NCI-H69 (cell line): Measurements from ENCODE around the gene UBE2Q2.

ENCODE experiments used
- DNase-seq: peaks from one replicate; lab custom pipeline; 2025; lab: John Stamatoyannopoulos, UW

The UBE2Q2 gene

DNA sequence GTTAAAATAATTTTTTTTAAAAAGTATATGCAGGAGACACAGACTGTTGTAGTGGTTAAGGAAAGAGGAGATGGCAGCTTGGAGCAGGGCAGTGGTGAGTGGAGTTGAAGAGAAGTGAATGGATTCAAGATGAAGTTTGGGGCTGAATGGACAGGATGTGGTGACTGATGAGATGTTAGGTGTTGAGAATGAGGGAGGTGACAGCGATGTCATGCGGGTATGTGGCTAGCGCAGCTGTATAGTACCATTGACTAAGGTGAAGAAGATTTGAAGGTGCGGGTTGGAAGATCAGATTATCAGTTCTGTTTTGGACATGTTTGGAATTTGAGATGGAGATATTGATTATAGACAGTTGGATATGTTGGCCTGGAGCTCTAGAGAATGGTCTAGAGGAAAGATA lies 80.5 kb downstream of the UBE2Q2 start:
- DNase-seq = no peak

DNA sequence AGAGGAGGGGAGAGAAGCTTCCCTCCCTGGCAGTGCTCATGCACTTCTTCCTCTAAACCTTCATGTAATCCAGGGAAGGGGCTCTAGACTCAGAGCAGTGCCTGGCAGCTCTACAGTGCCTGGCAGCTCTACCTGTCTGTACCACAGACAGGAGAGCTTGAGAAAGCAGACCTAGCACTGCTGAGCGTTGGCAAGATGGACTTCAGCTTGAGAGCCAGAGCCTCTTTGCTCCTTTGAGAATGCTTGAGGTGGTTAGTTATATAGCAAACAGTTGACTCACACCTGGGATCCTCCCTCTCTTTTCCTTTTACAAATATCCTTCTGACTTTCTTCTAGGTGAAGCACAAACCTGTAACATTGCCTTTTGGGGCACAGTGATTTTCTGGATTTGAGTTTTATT lies 81.3 kb downstream of the UBE2Q2 start:
- DNase-seq = no peak

DNA sequence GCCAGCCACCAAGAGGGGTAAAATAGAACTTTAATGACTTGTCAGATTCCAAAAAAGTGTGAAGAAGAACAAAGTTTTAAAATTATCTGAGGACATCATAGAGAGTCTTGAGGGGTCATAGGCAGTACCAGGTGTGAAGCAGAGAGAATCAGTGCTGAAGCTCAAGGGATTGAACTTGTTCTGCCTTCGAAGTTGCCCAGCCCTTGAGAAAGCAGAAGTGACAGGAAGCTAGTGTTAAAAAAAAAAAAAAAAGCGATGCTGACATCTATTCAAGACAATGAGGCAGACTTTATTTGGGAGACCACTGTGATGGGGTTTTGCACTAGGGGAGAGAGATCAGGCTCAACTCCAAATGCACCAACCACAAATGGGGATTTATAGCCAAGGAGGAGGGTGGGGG lies 82.2 kb downstream of the UBE2Q2 start:
- DNase-seq = no peak

DNA sequence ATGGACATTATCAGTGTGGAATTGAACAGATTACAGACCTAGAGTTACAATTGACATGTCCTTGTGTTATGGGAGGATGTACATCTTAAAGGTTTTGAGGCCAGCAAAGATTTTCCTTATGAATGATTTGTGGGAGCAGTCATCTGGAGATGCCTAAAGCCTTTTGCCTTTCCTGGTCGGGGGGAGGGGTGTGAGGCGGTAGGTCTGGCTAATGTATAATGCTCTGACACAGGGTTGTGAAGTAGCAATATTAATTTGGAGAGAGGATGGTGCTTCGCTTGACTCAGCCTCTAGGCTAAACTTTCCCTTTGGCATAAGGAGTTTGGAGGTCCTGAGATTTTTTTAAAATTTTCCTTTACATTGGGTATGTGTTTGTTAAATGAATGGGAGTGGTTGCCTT lies 83.7 kb downstream of the UBE2Q2 start:
- no peak for DNase-seq

DNA sequence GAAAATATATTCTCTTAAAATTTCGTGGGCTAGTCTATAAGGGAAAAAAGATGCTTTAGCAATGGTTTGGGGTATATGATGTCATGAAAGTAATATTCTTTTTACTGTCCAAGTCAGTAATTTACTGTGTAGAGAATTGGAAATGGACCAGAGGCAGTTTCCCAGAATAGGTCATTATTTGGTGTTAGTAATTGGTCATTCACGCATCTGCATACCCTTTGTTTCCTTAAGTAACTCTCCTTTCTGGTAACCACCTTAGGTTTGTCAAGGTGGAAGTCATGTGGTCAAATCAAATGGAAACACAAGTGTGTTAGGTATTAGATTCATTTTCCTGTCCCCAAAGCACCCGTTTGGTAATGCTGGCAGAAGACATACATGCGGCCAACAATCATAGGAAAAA lies 84.4 kb downstream of the UBE2Q2 start:
- DNase-seq = no peak

DNA sequence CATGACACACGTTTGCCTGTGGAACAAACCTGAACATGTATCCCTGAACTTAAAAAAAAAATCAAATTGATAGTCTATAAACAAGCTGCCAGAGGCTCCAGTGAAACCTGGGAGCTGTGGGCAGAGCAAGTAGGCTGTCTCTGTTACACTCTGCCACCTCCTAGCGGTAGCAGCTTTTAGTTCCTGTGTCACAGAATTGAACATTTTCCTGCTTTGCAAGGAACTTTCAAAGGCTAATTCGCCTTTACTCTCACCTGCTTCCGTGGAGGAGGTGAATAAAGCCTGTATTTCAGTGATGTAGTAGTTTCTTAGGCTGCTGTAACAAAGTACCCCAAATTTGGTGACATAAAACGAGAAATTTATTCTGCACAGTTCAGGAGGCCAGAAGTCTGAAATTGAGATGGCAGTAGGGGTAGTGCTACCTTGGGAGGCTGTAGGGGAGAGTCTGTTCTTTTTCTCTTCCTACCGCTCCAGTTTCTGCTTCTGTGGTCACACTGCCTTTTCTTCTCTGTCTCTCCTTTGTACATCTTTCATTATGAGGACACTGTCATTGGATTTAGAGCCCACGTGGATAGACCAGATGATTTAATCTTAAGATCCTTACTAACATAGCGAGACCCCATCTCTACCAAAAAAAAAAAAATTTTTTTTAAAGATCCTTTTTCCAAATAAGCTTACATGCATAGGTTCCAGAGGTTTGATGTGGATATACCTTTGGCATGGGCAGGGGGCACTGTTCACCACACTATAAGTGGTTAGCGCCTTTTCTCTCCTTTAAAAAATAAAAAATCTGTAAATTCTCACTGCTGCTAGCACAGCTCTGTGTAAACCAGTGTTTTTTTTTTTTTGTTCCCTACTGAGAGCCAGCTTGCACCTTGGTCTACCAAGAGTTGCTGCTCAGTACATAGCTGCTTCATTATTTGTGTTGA lies 85.7 kb downstream of the UBE2Q2 start:
- peak; percentile 5 for DNase-seq

DNA sequence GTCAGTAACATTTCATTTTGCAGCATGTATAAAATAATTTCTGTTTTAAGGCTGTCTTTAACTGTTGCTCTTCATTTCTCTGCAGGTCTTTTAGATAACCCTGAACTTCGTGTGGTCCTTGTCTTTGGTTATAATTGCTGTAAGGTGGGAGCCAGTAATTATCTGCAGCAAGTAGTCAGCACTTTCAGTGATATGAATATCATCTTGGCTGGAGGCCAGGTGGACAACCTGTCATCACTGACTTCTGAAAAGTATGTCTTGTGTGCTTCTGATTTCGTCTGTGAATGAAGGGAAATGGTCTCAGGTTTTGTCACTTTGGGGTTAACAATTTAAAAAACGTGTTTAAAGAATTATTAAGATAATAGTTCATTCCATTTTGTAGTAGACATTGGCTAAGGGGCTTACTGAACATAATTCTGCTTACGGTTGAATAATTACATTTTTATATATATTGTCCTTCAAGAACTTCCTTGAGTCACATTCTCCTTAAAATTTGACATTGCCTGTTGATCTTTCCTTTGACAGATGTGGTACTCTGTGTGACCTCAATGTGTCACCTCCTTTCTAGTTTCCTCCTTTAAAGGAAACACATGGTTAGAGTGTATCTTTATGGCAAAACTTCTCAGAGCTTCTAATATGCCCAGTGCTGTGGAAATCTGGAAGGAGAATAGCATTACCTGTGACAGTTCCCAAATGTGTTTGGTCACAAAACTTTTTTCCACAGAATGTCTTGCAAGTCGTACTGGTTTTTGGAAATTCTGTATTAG lies 86.7 kb downstream of the UBE2Q2 start:
- peak; percentile 70 for DNase-seq

DNA sequence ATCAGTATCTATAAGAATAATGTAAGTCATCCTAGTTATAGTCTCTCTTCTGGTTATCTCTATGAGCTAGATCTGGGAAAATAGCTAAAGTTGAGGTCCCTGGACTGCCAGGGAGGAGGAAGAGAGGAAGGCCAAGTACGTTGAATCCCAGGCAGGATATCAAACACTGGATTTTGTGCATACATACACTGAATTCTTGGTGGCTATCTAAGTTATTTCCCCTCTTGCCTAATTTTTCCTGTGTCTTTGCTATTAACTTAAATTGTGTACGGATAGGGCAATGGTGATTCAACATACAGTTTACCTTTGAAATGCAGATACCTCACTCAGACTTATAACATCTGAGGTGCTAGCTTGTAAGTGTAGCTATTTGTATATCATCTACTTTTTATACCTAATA lies 87.6 kb downstream of the UBE2Q2 start:
- no peak for DNase-seq

DNA sequence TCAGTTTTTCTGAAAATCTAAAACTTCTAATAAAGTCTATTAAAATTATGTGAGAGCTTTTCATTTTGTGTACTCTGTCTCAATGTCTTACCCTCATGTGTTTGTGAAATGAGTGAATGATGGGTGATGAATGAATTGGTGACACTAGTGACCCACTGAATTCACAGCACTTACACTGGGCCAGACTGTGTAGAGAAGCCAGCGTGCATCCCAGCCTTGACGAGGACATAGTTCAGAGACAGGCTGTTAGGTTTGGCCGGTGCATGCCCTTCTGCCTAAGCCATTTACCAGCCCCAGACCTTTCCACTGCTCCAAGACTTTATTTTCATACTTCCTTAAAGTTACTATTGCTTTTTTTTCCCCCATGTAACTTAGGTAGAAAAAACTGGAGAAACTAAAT lies 99.2 kb downstream of the UBE2Q2 start:
- no peak for DNase-seq

DNA sequence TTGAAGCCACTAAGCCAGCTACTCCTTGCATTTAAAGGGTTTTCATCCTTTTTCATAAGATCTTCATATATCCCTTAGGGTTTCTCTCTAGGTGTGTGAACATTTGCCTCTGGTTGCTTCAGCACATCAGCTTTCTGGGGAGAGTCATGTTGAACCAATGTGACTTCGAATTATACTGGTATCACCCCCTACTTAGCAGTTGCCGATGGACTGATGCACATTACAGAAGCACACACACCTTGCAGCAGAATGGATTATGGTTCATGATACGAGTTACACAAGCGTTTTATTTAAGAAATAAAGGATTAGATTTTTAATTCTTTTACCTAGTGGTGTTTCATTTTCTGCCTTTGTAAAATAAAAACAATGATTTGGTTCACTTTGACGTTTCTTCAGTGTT lies 100.0 kb downstream of the UBE2Q2 start:
- DNase-seq = no peak

DNA sequence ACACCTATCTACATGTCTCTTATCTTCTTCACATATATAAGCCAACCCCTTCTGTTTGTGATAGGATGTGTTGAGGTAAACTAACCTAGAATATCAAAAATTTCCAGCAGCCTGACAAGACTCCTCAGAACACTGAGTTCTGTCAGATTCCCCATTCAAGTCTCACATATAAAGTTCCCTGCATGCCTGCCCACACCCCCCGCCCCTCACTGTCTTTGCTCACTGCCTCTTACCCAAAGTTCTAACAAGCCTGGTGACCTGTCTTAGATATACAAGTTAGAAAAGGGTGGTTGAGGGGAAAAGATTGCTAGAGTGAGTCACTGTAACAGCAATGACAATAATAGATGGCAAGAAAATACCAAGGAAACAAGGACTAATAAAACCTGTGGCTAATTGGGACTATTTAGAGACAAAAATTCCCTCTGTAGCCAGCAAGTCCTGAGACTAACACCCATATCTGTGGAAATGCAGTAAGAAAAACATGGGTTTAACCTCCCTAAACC lies 100.5 kb downstream of the UBE2Q2 start:
- DNase-seq = no peak

DNA sequence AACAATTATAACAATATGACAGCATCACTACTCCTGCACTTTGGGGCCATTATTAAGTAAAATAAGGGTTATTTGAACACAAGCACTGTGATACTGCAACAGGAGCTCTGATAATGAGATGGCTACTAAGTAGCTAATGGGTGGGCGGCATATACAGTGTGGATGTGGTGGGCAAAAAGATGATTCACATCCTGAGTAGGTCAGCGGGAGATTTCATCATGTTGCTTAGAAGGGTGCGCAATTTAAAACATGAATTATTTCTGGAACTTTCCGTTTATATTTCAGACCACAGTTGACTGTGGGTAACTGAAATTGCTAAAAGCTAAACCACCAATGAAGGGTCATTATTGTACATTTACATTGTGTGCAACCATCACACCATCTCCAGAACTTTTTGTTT lies 102.7 kb downstream of the UBE2Q2 start:
- DNase-seq = no peak

DNA sequence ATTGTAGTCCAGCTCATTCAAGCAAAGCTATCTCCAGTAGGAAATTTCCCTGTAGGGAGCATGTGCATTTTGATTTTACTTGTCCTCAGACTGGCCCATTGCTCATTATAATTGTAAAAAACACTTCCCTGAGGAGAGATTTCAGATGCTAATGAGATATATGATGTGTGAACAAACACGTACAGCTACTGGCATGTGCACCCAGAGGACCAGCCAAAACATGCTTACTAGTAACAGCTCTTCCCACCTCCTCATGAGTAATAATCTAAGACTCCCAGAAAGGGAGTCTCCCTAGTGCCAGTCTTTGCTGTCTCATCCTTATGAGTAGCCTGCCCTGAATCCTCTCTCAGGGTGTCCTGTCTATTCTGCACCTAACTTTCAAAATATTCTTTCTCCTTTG lies 103.8 kb downstream of the UBE2Q2 start:
- no peak for DNase-seq

DNA sequence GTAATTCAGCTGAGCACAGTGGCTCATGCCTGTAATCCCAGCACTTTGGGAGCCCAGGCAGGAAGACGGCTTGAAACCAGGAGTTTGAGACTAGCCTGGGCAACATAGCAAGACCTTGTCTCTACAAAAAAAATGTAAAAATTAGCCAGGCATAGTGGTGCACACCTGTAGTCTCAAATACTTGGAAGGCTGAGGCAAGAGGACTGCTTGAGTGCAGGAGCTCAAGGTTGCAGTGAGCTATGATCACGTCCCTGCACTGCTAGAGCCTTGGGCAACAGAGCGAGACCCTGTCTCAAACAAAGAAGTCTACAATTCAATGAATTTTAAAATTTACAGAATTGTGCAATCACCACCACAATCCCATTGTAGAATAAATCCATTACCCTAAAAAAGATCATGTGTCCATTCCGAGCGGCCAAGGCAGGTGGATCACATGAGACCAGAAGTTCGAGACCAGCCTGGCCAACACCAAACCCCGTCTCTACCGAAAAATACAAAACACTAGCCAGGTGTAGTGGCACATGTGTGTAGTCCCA lies 105.6 kb downstream of the UBE2Q2 start:
- no peak for DNase-seq
